K562 (cell line): ENCODE measurements around the gene SLC49A3. TPM values are rescaled to one million over a fixed set of nuclear protein-coding genes. Genes with fewer than 3 reads are reported as not detected.

Experiments used
- ATAC-seq: fragments of 200-7000 bp; cut with Tn5 transposase; 3 replicates; pipeline ENCODE4 v1.9.1; 2020; ENCODE audit warnings: moderate library complexity
- BruUV-seq: library from RNA; stranded (reverse); fragments of 400-500 nt; replicated peaks from 2 replicates; lab custom pipeline; 2021; lab: Mats Ljungman, UMichigan
- CTCF ChIA-PET: fragments of 300-600 bp; formaldehyde crosslinking; extraction: SDS; loops from one replicate; lab custom pipeline; 2021; ENCODE audit warnings: low intra/inter-chr PET ratio; lab: Yijun Ruan, JAX
- POLR2A ChIA-PET: fragments of 300-600, 350-650 bp; sonication (Branson Sonifier 250); formaldehyde crosslinking; extraction: SDS; loops from one replicate; lab custom pipeline; 2021; ENCODE audit warnings: antibody characterized with exemption, inconsistent platforms; lab: Yijun Ruan, JAX
- DNase-seq, 4 experiments: peaks; one replicate each; pipeline versions ENCODE4 v3.0.0 to v3.0.0-alpha.2; 2011 to 2018; ENCODE audit warnings: low spot score in 3 of 4, mixed read lengths in 3 of 4; ENCODE audit errors: extremely low read depth in 1 of 4
- FAIRE-seq: peaks from 2 replicates; lab custom pipeline; 2011; peaks lifted over from hg19 to GRCh38; lab: Jason Lieb, UNC
- H2AFZ ChIP-seq: 2 replicates; pipeline ENCODE4 v1.6.0; 2011; ENCODE audit warnings: low read depth, low read length, control low read depth, inconsistent platforms
- H3K27ac ChIP-seq: fragments of 200-600 bp; 3 replicates; pipeline ENCODE4 v1.8.0; 2011; ENCODE audit warnings: low read depth, mild to moderate bottlenecking, control low read depth, inconsistent platforms, low read length, moderate library complexity, mixed read lengths; ENCODE audit errors: extremely low read depth
- H3K27me3 ChIP-seq, 2 experiments: fragments of 300-600 bp in 1 of 2; 2 replicates in 1 of 2; 3 replicates in 1 of 2; pipeline versions ENCODE4 v1.6.0 to v1.8.0; 2011; ENCODE audit warnings: inconsistent platforms in 2 of 2, low read length in 2 of 2, mild to moderate bottlenecking in 1 of 2, mixed read lengths in 1 of 2, moderate library complexity in 1 of 2; ENCODE audit not compliant: control insufficient read depth in 2 of 2, insufficient read depth in 2 of 2
- H3K36me3 ChIP-seq: fragments of 300-600 bp; 3 replicates; pipeline ENCODE4 v1.8.0; 2011; ENCODE audit warnings: mild to moderate bottlenecking, low read length, inconsistent platforms; ENCODE audit not compliant: control insufficient read depth, insufficient read depth
- H3K4me1 ChIP-seq, 2 experiments: fragments of 200-600 bp in 1 of 2; replicated peaks in 1 of 2; 2 replicates in 1 of 2; 3 replicates in 1 of 2; pipeline versions ENCODE4 v1.5.1 to v1.8.0; 2011; ENCODE audit warnings: inconsistent platforms in 2 of 2, low read length in 2 of 2, mild to moderate bottlenecking in 1 of 2, mixed read lengths in 1 of 2, moderate library complexity in 1 of 2; ENCODE audit not compliant: control insufficient read depth in 2 of 2, insufficient read depth in 2 of 2
- H3K4me2 ChIP-seq: 2 replicates; pipeline ENCODE4 v1.6.1; 2011; ENCODE audit warnings: low read length, control low read depth, inconsistent platforms, mixed read lengths; ENCODE audit not compliant: insufficient read depth
- H3K4me3 ChIP-seq: fragments of 200-600 bp; sonication (generic), shearing (Covaris generic); 2 replicates; pipeline ENCODE4 v1.5.1; 2016; ENCODE audit warnings: control low read depth, inconsistent platforms
- H3K79me2 ChIP-seq: fragments of 200-600 bp; 3 replicates; pipeline ENCODE4 v1.8.0; 2011; ENCODE audit warnings: low read length, inconsistent platforms; ENCODE audit not compliant: control insufficient read depth, insufficient read depth
- H3K9ac ChIP-seq, 2 experiments: 2 replicates each; pipeline versions ENCODE4 v1.6.0 to v1.6.1; 2011; ENCODE audit warnings: low read depth in 2 of 2, low read length in 2 of 2, control low read depth in 1 of 2, inconsistent platforms in 1 of 2, mild to moderate bottlenecking in 1 of 2, mixed read lengths in 1 of 2; ENCODE audit not compliant: insufficient read depth in 1 of 2
- H3K9me1 ChIP-seq: one replicate; pipeline ENCODE4 v1.6.0; 2011; ENCODE audit warnings: inconsistent platforms, mild to moderate bottlenecking, low read length, moderate library complexity; ENCODE audit not compliant: control insufficient read depth, insufficient read depth
- H3K9me3 ChIP-seq: replicated peaks from 2 replicates; pipeline ENCODE4 v1.5.1; 2011; ENCODE audit warnings: low read depth, low read length, inconsistent platforms; ENCODE audit not compliant: control insufficient read depth, insufficient read depth
- H4K20me1 ChIP-seq: replicated peaks from 2 replicates; pipeline ENCODE4 v1.6.1; 2011; ENCODE audit warnings: low read length, inconsistent platforms, mixed read lengths; ENCODE audit not compliant: control insufficient read depth, insufficient read depth
- CEBPB ChIP-seq: fragments of 450-650 bp; IDR thresholded peaks from 2 replicates; pipeline ENCODE4 v1.6.1; 2016; ENCODE audit warnings: missing genetic modification characterization, missing compliant biosample characterization
- EZH2 ChIP-seq: IDR thresholded peaks from 2 replicates; pipeline ENCODE4 v1.6.1; 2012; ENCODE audit warnings: low read depth, mild to moderate bottlenecking, inconsistent platforms, low read length, borderline replicate concordance
- IRF9 ChIP-seq: fragments of 450-650 bp; IDR thresholded peaks from 2 replicates; pipeline ENCODE4 v1.6.1; 2016; ENCODE audit warnings: missing biosample characterization, missing genetic modification characterization
- THAP7 ChIP-seq: fragments of 250-450 bp; sonication (Bioruptor Pico); IDR thresholded peaks from 2 replicates; pipeline ENCODE4 v1.5.0; 2021
- ZNF121 ChIP-seq: sonication (generic); formaldehyde crosslinking; conservative IDR thresholded peaks from 2 replicates; pipeline ENCODE4 v1.8.0; 2022; ENCODE audit warnings: missing genetic modification reagents
- WGBS: fragments of 100-300 bp; shearing (Covaris generic); methylation state at CpG from one replicate; pipeline ENCODE4 v1.1.6; 2016; ENCODE audit warnings: low coverage, mixed read lengths; ENCODE audit not compliant: insufficient coverage; ENCODE audit errors: missing lambda C conversion rate; 5-methylcytosine and 5-hydroxymethylcytosine counted together
- in situ Hi-C: fragments of 300-500 bp; cut with MboI; formaldehyde crosslinking; loops from 4 replicates; pipeline ENCODE4 v1.15.0; 2018; ENCODE audit warnings: inconsistent platforms, mixed read lengths
- intact Hi-C: fragments of 100-400 bp; cut with micrococcal nuclease; formaldehyde crosslinking; loops from 2 replicates; pipeline ENCODE4 v1.14.2; 2022
- polyA plus RNA-seq, 8 experiments: library from polyadenylated mRNA; depleted of rRNA in 4 of 8; stranded (reverse) in 5 of 8; unstranded in 3 of 8; fragments of >200 nt; fragmentation: Nextera tagmentation in 2 of 8; fragmentation: Illumina TruSeq in 1 of 8; extraction: Ambion mirVana in 2 of 8; extraction: Trizol in 1 of 8; gene quantifications; 2 replicates each; pipeline versions ENCODE4 v1.2.1 to v1.2.3, GENCODE V29; 2011 to 2014; ENCODE audit warnings: inconsistent platforms in 1 of 8, missing spikeins in 1 of 8
- total RNA-seq, 7 experiments: library from RNA; depleted of rRNA in 6 of 7; stranded (reverse); fragments of >200 nt in 6 of 7; fragmentation: Illumina TruSeq in 2 of 7; extraction: Trizol in 2 of 7; gene quantifications; 2 replicates each; pipeline versions ENCODE4 v1.2.1 to v1.2.3, GENCODE V29; 2011 to 2021; ENCODE audit warnings: low replicate concordance in 1 of 7

Gene SLC49A3
- total and polyA plus RNA-seq, 9 of the 15 experiments (the other 6 are each of a cell fraction or from before 2014, with no cell fraction given), result 0.24 to 0.41 TPM; not detected in 7

- TF ChIP-seq IRF9 (tag) (no peak), THAP7 (CRISPR knock-in tag) (no peak)
Measured at GRCh38 chr4:665381-665750, 23.6 kb downstream of the SLC49A3 start (continued).

GRCh38 chr4:664713-665231, 24.2 kb downstream of the SLC49A3 start:
- H3K9me1 ChIP-seq, result no peaks in the 10 kb centered on the region
- no peak overlapping the region for H2AFZ ChIP-seq
- intact Hi-C loops (no loop called here), in situ Hi-C loops (no loop called here)
- 7% methylated on average over 16 of the region's 24 CpGs for whole genome bisulfite sequencing
- H3K27ac ChIP-seq, result no peak overlapping the region
- no peak overlapping the region for H3K4me2 ChIP-seq
- no peak for FAIRE-seq
- DNase-seq, result no peak
- TF ChIP-seq ZNF121 (CRISPR knock-in tag) (peak; percentile 49), EZH2 (no peak), CEBPB (tag) (0 out of 2 replicates have a peak, but pooled peaks have one; percentile 19)
- ChIA-PET POLR2A (interaction anchor here (0.8 kb wide), 1 partner anchor 10 kb away, joined by 3 read pairs; the partner anchor contains the start of genes ATP5ME and MYL5), CTCF (no interaction called here)
- no peak for ATAC-seq
- no peaks in the 10 kb centered on the region for H3K79me2 ChIP-seq
- H3K36me3 ChIP-seq, result no peaks in the 10 kb centered on the region
- no peaks in the 10 kb centered on the region for H3K9me3 ChIP-seq
- peaks cover 21 to 52% of the 10 kb centered on the region in 2 experiments; a peak in 3 of 5 replicates for H3K27me3 ChIP-seq
- no peak overlapping the region for H3K9ac ChIP-seq
- peaks cover 0 to 42% of the 10 kb centered on the region in 2 experiments; a peak in 2 of 5 replicates for H3K4me1 ChIP-seq
- no TSS peak for BruUV-seq
- H3K4me3 ChIP-seq, result no peak overlapping the region
- H4K20me1 ChIP-seq, result no peaks in the 10 kb centered on the region
